GM12865 (cell line): ENCODE results near the gene GRK5.
"Not testable (repeated sequence)": the region's sequence is repeated elsewhere in the genome, so short reads cannot be mapped to it uniquely, and the experiment has no call there.

Experiments
- DNase-seq: peaks from one replicate; pipeline ENCODE4 v3.0.0; 2010; ENCODE audit warnings: low read depth
- H3K4me3 ChIP-seq: 2 replicates; pipeline ENCODE4 v1.5.1; 2011; ENCODE audit warnings: mild to moderate bottlenecking, low read depth, low read length, control low read depth
- CTCF ChIP-seq: IDR thresholded peaks from 2 replicates; pipeline ENCODE4 v1.5.1; 2011; ENCODE audit warnings: low read length, control low read depth, low read depth, inconsistent platforms; ENCODE audit not compliant: insufficient read depth; ENCODE audit errors: missing control alignments

Gene GRK5

GRCh38 chr10:119233821-119234220 lies 26.4 kb downstream of the GRK5 start:
- no peak overlapping the region for H3K4me3 ChIP-seq
- no peak for DNase-seq
- no peak for TF ChIP-seq CTCF

- DNase-seq, result no peak
- no peak overlapping the region for H3K4me3 ChIP-seq
- TF ChIP-seq CTCF, result no peak
Measured at GRCh38 chr10:119235356-119235755, 28.0 kb downstream of the GRK5 start.

GRCh38 chr10:119237722-119238436 lies 30.5 kb downstream of the GRK5 start:
- TF ChIP-seq CTCF, result no peak
- no peak overlapping the region for H3K4me3 ChIP-seq
- peak; percentile 21 for DNase-seq

GRCh38 chr10:119238577-119238976 lies 31.2 kb downstream of the GRK5 start:
- no peak for DNase-seq
- TF ChIP-seq CTCF, result no peak

GRCh38 chr10:119239015-119239414 lies 31.6 kb downstream of the GRK5 start:
- not testable (repeated sequence) for DNase-seq

More at GRCh38 chr10:119238577-119238976, 31.2 kb downstream of the GRK5 start:
- H3K4me3 ChIP-seq, result no peak overlapping the region

GRCh38 chr10:119239630-119240029 lies 32.3 kb downstream of the GRK5 start:
- H3K4me3 ChIP-seq, DNase-seq: not testable (repeated sequence)

More at GRCh38 chr10:119239015-119239414, 31.6 kb downstream of the GRK5 start:
- H3K4me3 ChIP-seq, result not testable (repeated sequence)

GRCh38 chr10:119241066-119241465 lies 33.7 kb downstream of the GRK5 start:
- no peak overlapping the region for H3K4me3 ChIP-seq
- no peak for DNase-seq
- no peak for TF ChIP-seq CTCF

- no peak for DNase-seq
- H3K4me3 ChIP-seq, result no peak overlapping the region
- no peak for TF ChIP-seq CTCF
Measured at GRCh38 chr10:119242186-119242585, 34.8 kb downstream of the GRK5 start.
